ENCODE data around the gene MAN2A1.

The MAN2A1 gene

DNA sequence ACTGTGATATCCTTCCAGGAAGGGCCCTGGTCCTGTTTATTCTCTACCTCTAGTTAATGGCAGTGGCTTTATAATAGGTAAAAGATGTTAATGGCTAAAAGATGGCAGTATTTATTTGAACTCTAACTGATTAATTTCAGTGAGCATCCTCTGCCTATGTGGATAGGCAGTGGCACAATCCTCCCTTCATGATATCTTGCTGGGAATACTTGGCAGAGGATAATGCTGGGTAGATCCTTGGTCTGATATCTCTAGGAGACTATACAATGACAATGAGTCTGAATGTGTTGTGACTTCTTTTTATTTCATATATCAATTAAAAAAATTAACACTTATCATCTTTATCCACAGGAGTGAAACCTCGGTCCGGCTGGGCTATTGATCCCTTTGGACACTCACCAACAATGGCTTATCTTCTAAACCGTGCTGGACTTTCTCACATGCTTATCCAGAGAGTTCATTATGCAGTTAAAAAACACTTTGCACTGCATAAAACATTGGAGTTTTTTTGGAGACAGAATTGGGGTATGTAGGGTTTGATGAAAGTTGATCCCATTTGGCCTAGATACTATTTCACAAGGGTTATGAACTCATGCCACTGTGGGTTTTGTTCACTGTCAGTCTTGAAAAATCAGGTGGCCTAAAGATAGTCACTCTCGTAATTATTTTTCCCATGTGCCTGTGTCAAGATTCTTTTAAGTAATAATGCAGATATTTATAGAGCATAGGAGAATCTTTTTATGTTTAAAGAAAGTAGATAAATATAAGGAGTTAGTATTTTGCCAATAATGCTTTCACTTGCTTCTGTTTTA is 77.7 kb downstream of the MAN2A1 start:
- no peak for ATAC-seq
- TF ChIP-seq POU6F1 (CRISPR knock-in tag; IDR thresholded peaks at IDR 0.05; ENCODE audit: borderline replicate concordance, low read depth), result no peak
- no peak for TF ChIP-seq PPARA (CRISPR knock-in tag; IDR thresholded peaks at IDR 0.05; ENCODE audit: borderline replicate concordance)
- no peak for TF ChIP-seq GLIS3 (CRISPR knock-in tag; IDR thresholded peaks at IDR 0.05)
- TF ChIP-seq ZNF70 (CRISPR knock-in tag; IDR thresholded peaks at IDR 0.05), result no peak
- TF ChIP-seq TCF4 (CRISPR knock-in tag; IDR thresholded peaks at IDR 0.05; ENCODE audit: borderline replicate concordance), result no peak
- no peak for TF ChIP-seq BACH2 (CRISPR knock-in tag; IDR thresholded peaks at IDR 0.05; ENCODE audit: borderline replicate concordance)
- no peak for TF ChIP-seq ZFP30 (CRISPR knock-in tag; IDR thresholded peaks at IDR 0.05)
- no peak for TF ChIP-seq TSHZ2 (CRISPR knock-in tag; IDR thresholded peaks at IDR 0.05)
- TF ChIP-seq RARB (CRISPR knock-in tag; IDR thresholded peaks at IDR 0.05), result no peak

DNA sequence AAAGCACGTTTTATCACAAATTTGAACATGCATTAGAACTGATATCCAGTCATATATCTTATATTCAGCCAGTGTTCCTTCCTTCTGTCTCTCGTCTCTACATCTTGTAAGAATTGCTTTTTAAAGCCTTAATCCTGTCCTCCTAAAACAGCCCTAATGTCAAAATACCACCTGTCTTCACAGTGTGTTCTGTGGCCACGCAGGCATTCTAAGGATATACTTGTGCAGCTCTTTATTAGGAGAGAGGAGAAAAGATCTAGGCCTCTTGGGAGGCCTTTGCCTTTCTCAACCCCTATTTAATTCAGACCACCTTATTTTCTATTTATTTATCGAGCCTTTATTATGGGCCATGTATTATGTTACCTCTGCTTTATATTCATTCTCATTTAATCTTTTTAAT is 78.3 kb downstream of the MAN2A1 start:
- TF ChIP-seq, protein P1, sequence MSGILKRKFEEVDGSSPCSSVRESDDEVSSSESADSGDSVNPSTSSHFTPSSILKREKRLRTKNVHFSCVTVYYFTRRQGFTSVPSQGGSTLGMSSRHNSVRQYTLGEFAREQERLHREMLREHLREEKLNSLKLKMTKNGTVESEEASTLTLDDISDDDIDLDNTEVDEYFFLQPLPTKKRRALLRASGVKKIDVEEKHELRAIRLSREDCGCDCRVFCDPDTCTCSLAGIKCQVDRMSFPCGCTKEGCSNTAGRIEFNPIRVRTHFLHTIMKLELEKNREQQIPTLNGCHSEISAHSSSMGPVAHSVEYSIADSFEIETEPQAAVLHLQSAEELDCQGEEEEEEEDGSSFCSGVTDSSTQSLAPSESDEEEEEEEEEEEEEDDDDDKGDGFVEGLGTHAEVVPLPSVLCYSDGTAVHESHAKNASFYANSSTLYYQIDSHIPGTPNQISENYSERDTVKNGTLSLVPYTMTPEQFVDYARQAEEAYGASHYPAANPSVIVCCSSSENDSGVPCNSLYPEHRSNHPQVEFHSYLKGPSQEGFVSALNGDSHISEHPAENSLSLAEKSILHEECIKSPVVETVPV (CRISPR knock-in tag; IDR thresholded peaks at IDR 0.05), result no peak
- no peak for TF ChIP-seq ARNTL (CRISPR knock-in tag; IDR thresholded peaks at IDR 0.05; ENCODE audit: borderline replicate concordance, low read depth)

GRCh38 chr5:109769597-109770291 is 80.0 kb downstream of the MAN2A1 start:
- no peak for TF ChIP-seq CSDC2 (CRISPR knock-in tag; IDR thresholded peaks at IDR 0.05)
- TF ChIP-seq PATZ1 (CRISPR knock-in tag; IDR thresholded peaks at IDR 0.05; ENCODE audit: borderline replicate concordance), result no peak
- no peak for TF ChIP-seq TCF4 (CRISPR knock-in tag; IDR thresholded peaks at IDR 0.05; ENCODE audit: borderline replicate concordance)
- TF ChIP-seq, protein P1 (CRISPR knock-in tag; IDR thresholded peaks at IDR 0.05), result no peak
- no peak for TF ChIP-seq POU6F1 (CRISPR knock-in tag; IDR thresholded peaks at IDR 0.05; ENCODE audit: borderline replicate concordance, low read depth)
- TF ChIP-seq GLIS3 (CRISPR knock-in tag; IDR thresholded peaks at IDR 0.05), result no peak
- TF ChIP-seq ARNTL (CRISPR knock-in tag; IDR thresholded peaks at IDR 0.05; ENCODE audit: borderline replicate concordance, low read depth), result no peak
- TF ChIP-seq ESRRG (CRISPR knock-in tag; IDR thresholded peaks at IDR 0.05), result no peak
- no peak for TF ChIP-seq SNAI2 (CRISPR knock-in tag; IDR thresholded peaks at IDR 0.05)
- no peak for TF ChIP-seq TOX (CRISPR knock-in tag; IDR thresholded peaks at IDR 0.05; ENCODE audit: borderline replicate concordance)
- TF ChIP-seq ZNF8 (CRISPR knock-in tag; IDR thresholded peaks at IDR 0.05), result no peak
- TF ChIP-seq RARB (CRISPR knock-in tag; IDR thresholded peaks at IDR 0.05), result no peak
- TF ChIP-seq BACH2 (CRISPR knock-in tag; IDR thresholded peaks at IDR 0.05; ENCODE audit: borderline replicate concordance), result no peak
- TF ChIP-seq, protein P2, sequence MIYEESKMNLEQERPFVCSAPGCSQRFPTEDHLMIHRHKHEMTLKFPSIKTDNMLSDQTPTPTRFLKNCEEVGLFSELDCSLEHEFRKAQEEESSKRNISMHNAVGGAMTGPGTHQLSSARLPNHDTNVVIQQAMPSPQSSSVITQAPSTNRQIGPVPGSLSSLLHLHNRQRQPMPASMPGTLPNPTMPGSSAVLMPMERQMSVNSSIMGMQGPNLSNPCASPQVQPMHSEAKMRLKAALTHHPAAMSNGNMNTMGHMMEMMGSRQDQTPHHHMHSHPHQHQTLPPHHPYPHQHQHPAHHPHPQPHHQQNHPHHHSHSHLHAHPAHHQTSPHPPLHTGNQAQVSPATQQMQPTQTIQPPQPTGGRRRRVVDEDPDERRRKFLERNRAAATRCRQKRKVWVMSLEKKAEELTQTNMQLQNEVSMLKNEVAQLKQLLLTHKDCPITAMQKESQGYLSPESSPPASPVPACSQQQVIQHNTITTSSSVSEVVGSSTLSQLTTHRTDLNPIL (CRISPR knock-in tag; IDR thresholded peaks at IDR 0.05; ENCODE audit: low read depth), result no peak
- ATAC-seq, result no peak

More for the DNA sequence above, 78.3 kb downstream of the MAN2A1 start:
- ATAC-seq, result no peak
